ENCODE measurements around the gene STUM.

DNA sequence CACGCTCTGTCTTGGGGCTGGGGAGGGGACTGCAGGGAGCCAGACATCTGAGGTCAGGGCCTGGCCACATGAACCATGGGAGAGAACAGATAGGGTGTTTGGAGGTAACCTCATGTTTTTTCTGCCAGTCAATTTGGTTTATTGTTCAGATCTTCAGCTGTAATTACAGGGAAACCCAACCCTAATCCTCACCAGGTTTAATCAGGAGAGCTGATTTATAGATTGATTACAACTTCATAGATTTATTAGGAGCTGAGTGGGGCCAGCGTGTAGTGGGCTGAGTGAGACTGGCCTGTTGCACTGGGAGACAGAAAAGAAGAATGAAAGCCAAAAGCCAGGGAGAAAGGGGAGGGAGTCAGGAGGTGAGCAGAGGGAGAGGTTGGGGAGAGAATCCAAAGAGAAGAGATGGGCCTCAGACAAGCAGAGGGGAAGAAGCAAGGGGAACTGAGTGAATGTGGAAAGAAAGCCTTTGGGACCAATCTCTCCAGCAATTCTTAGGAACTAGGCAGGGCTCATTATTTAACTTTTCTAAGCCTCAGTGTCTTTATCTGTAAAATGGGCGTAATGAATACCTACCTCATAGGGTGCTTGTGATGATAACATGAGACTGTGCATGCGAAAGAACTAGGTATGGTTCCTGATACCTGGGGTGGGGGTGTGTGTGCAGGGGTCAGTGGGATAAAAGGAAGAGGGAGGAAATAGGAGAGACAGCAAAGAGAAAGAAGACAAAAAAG, 17.0 kb upstream of the STUM start:
- TF ChIP-seq, protein P1, sequence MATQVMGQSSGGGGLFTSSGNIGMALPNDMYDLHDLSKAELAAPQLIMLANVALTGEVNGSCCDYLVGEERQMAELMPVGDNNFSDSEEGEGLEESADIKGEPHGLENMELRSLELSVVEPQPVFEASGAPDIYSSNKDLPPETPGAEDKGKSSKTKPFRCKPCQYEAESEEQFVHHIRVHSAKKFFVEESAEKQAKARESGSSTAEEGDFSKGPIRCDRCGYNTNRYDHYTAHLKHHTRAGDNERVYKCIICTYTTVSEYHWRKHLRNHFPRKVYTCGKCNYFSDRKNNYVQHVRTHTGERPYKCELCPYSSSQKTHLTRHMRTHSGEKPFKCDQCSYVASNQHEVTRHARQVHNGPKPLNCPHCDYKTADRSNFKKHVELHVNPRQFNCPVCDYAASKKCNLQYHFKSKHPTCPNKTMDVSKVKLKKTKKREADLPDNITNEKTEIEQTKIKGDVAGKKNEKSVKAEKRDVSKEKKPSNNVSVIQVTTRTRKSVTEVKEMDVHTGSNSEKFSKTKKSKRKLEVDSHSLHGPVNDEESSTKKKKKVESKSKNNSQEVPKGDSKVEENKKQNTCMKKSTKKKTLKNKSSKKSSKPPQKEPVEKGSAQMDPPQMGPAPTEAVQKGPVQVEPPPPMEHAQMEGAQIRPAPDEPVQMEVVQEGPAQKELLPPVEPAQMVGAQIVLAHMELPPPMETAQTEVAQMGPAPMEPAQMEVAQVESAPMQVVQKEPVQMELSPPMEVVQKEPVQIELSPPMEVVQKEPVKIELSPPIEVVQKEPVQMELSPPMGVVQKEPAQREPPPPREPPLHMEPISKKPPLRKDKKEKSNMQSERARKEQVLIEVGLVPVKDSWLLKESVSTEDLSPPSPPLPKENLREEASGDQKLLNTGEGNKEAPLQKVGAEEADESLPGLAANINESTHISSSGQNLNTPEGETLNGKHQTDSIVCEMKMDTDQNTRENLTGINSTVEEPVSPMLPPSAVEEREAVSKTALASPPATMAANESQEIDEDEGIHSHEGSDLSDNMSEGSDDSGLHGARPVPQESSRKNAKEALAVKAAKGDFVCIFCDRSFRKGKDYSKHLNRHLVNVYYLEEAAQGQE (IDR thresholded peaks at IDR 0.05; ENCODE audit: unreplicated experiment): no peak
- TF ChIP-seq POLR2AphosphoS5 (IDR thresholded peaks at IDR 0.05; ENCODE audit: low read depth) (no peak), EZH2 (IDR thresholded peaks at IDR 0.05; ENCODE audit: low read depth, unreplicated experiment) (no peak), EZH2phosphoT487 (IDR thresholded peaks at IDR 0.05; ENCODE audit: unreplicated experiment) (no peak), JUNB (IDR thresholded peaks at IDR 0.05; ENCODE audit: unreplicated experiment) (no peak)
- TF ChIP-seq, protein P2, sequence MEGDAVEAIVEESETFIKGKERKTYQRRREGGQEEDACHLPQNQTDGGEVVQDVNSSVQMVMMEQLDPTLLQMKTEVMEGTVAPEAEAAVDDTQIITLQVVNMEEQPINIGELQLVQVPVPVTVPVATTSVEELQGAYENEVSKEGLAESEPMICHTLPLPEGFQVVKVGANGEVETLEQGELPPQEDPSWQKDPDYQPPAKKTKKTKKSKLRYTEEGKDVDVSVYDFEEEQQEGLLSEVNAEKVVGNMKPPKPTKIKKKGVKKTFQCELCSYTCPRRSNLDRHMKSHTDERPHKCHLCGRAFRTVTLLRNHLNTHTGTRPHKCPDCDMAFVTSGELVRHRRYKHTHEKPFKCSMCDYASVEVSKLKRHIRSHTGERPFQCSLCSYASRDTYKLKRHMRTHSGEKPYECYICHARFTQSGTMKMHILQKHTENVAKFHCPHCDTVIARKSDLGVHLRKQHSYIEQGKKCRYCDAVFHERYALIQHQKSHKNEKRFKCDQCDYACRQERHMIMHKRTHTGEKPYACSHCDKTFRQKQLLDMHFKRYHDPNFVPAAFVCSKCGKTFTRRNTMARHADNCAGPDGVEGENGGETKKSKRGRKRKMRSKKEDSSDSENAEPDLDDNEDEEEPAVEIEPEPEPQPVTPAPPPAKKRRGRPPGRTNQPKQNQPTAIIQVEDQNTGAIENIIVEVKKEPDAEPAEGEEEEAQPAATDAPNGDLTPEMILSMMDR (conservative IDR thresholded peaks at IDR 0.05; ENCODE audit: low read depth in 2 of 2): no peak
